Measurements from ENCODE around the gene MED15. TPM values are rescaled to one million over a fixed set of nuclear protein-coding genes. Genes with fewer than 3 reads are reported as not detected.

MED15 gene
- total and polyA plus RNA-seq, 2 of the 8 experiments (the other 6 are each of a cell fraction or from before 2014, with no cell fraction given): 28.3 to 57.1 TPM

DNA sequence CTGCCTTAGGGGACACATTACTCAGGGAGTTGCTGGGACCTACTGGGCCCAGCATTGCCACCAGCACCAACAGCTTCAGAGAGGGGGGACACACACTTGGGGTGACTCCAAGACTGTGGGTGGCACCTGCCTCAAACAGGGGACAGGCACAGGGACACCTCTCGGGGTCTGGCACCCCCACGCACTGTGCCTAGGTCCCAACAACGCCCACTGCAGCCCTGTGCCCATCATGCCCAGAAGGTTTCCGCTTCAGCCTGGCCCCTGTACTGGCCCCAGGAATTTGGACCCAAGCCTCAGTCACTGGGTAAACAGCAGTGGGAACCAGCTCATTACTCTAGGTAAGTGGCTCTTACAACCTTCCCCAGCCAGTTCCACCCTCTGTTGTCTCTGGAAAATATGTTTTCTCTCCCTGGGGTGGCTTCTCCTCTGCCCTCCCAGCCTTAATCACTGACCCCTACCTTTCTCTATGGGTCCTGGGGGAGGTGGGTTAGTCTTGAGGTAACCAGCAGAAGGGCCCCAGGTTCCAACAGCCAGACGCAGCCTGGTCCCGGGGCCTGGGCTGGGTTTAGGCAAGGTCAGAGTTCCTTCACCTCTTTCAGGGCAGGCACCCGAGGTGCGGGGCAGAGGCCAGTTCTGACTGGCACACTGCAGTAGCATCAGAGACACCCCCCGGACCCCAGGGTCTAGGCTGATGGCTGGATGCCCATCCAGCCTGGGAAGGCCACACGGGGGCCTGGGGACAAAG is 123.6 kb downstream of the MED15 start:
- POLR2A ChIA-PET (ENCODE audit: partially characterized antibody): no interaction called here
- H3K18ac ChIP-seq (ENCODE audit: extremely low read depth, low read length): no peak overlapping the region
- H2BK20ac ChIP-seq (ENCODE audit: low read length): no peak overlapping the region
- H4K5ac ChIP-seq (ENCODE audit: insufficient read length, low read depth, low read length): no peak overlapping the region
- H2BK120ac ChIP-seq (replicated peaks; ENCODE audit: low read depth, low read length): no peak overlapping the region
- H2BK5ac ChIP-seq (ENCODE audit: low read depth, low read length): no peak overlapping the region; the same call in 1 of the 2 replicates
- no peaks in the 10 kb centered on the region for H3K79me1 ChIP-seq (ENCODE audit: low read depth, low read length)
- no peaks in the 10 kb centered on the region for H3K27me3 ChIP-seq (replicated peaks in 1 of 4; ENCODE audit: control insufficient read depth in 3 of 4, extremely low read depth in 1 of 4, insufficient read depth in 3 of 4, low read length in 3 of 4)
- H4K8ac ChIP-seq (ENCODE audit: extremely low read depth, insufficient read depth, low read length): peak overlapping the region; percentile 63; the same call in 1 of the 2 replicates
- H3K4me1 ChIP-seq (replicated peaks in 1 of 4; ENCODE audit: control insufficient read depth in 3 of 4, insufficient read depth in 4 of 4, low read length in 3 of 4): no peaks in the 10 kb centered on the region
- H3K9ac ChIP-seq (replicated peaks in 1 of 4; ENCODE audit: extremely low read depth in 1 of 4, low read depth in 3 of 4, low read length in 3 of 4): no peak overlapping the region
- H3K23me2 ChIP-seq (ENCODE audit: low read depth, low read length): no peaks in the 10 kb centered on the region
- no peak overlapping the region for H3K4ac ChIP-seq (replicated peaks; ENCODE audit: insufficient read length, low read depth, low read length)
- no peak overlapping the region for H2BK12ac ChIP-seq (ENCODE audit: low read depth, low read length)
- no peak for FAIRE-seq
- H3K79me2 ChIP-seq (ENCODE audit: control insufficient read depth in 1 of 2, insufficient read depth in 2 of 2, low read length in 2 of 2): no peaks in the 10 kb centered on the region
- no peak for DNase-seq (ENCODE audit: low read depth in 1 of 2, low spot score in 2 of 2)
- H3K14ac ChIP-seq (ENCODE audit: insufficient read length): no peak overlapping the region
- H3K56ac ChIP-seq (replicated peaks; ENCODE audit: insufficient read length, low read depth, low read length): no peak overlapping the region
- no peak overlapping the region for H3K23ac ChIP-seq (ENCODE audit: insufficient read length)
- TF ChIP-seq TAF1 (IDR thresholded peaks at IDR 0.05; ENCODE audit: low read depth, low read length): no peak
- TF ChIP-seq SP4 (IDR thresholded peaks at IDR 0.05; ENCODE audit: low read length): no peak
- TF ChIP-seq, protein P1, sequence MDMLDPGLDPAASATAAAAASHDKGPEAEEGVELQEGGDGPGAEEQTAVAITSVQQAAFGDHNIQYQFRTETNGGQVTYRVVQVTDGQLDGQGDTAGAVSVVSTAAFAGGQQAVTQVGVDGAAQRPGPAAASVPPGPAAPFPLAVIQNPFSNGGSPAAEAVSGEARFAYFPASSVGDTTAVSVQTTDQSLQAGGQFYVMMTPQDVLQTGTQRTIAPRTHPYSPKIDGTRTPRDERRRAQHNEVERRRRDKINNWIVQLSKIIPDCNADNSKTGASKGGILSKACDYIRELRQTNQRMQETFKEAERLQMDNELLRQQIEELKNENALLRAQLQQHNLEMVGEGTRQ (IDR thresholded peaks at IDR 0.05; ENCODE audit: low read length): no peak
- TF ChIP-seq KDM5A (IDR thresholded peaks at IDR 0.05; ENCODE audit: low read length): no peak
- no peak for TF ChIP-seq BACH1 (IDR thresholded peaks at IDR 0.05; ENCODE audit: low read length)
- TF ChIP-seq FOSL1 (IDR thresholded peaks at IDR 0.05; ENCODE audit: insufficient read depth, low read depth, low read length): no peak
- TF ChIP-seq JUND (IDR thresholded peaks at IDR 0.05; ENCODE audit: low read length): no peak
- TF ChIP-seq GTF2F1 (IDR thresholded peaks at IDR 0.05; ENCODE audit: borderline replicate concordance, low read depth, low read length): no peak
- no peak for TF ChIP-seq EGR1 (IDR thresholded peaks at IDR 0.05; ENCODE audit: borderline replicate concordance, low read depth, low read length)
- no peak for TF ChIP-seq NRF1 (IDR thresholded peaks at IDR 0.05; ENCODE audit: low read depth, low read length)
- TF ChIP-seq HDAC2 (IDR thresholded peaks at IDR 0.05; ENCODE audit: borderline replicate concordance in 1 of 2, low read depth in 2 of 2, low read length in 2 of 2): no peak
- TF ChIP-seq JUN (IDR thresholded peaks at IDR 0.05; ENCODE audit: low read depth, low read length): no peak
- no peak for TF ChIP-seq TBP (IDR thresholded peaks at IDR 0.05; ENCODE audit: low read depth, low read length)
- H3K36me3 ChIP-seq (ENCODE audit: control insufficient read depth in 2 of 4, insufficient read depth in 4 of 4, low read length in 3 of 4): no peaks in the 10 kb centered on the region
- 87% methylated on average over 9 of the region's 10 CpGs; no CpG with 5 or more reads in 1 of the 2 experiments for WGBS, 2 experiments (ENCODE audit: extremely low coverage in 1 of 2, insufficient coverage in 1 of 2, insufficient read length in 1 of 2, insufficient replicate concordance in 2 of 2, low coverage in 1 of 2, low lambda C conversion rate in 2 of 2, missing lambda C conversion rate in 1 of 2)
- H4K20me1 ChIP-seq (replicated peaks in 1 of 2; ENCODE audit: control insufficient read depth in 1 of 2, insufficient read depth in 2 of 2, low read length in 2 of 2): no peaks in the 10 kb centered on the region
- no peak overlapping the region for H2BK15ac ChIP-seq (ENCODE audit: low read length)
- no peak overlapping the region for H2AFZ ChIP-seq (ENCODE audit: low read length)
- H2AK5ac ChIP-seq (ENCODE audit: low read depth, low read length): no peak overlapping the region
- H3K4me2 ChIP-seq (ENCODE audit: insufficient read depth in 1 of 2, low read depth in 2 of 2, low read length in 2 of 2): no peak overlapping the region
- no peak overlapping the region for H3K4me3 ChIP-seq (ENCODE audit: extremely low read depth in 1 of 4, insufficient read depth in 2 of 4, low read depth in 3 of 4, low read length in 4 of 4)
- H4K91ac ChIP-seq (replicated peaks; ENCODE audit: insufficient read length, low read length): no peak overlapping the region
- H3K27ac ChIP-seq (ENCODE audit: low read depth, low read length): no peak overlapping the region
- H3K9me3 ChIP-seq (ENCODE audit: insufficient read depth in 2 of 2, low read depth in 1 of 2, low read length in 1 of 2): no peaks in the 10 kb centered on the region
- CTCF ChIA-PET (ENCODE audit: partially characterized antibody): interaction anchor here (0.9 to 3.8 kb wide), 5 partner anchors 10 to 41 kb away, joined by 3 to 16 read pairs (median 4); no protein-coding TSS in a partner anchor

Measured in H1 (cell line).